ENCODE results near the gene TRIO.

- no peak for TF ChIP-seq SUZ12 (IDR thresholded peaks at IDR 0.05; ENCODE audit: extremely low read depth, insufficient read depth, insufficient read length)
- no peak for TF ChIP-seq YY1 (IDR thresholded peaks at IDR 0.05; ENCODE audit: insufficient read depth, insufficient read length)
- no peak for TF ChIP-seq ZNF274 (IDR thresholded peaks at IDR 0.05; ENCODE audit: low read depth, low read length)
Observed at GRCh38 chr5:14306329-14306815, 163.2 kb downstream of the TRIO start.
